HG02642 (cell line): Measurements from ENCODE around the gene SLC30A5.

Source experiments
- ATAC-seq: cut with Tn5 transposase; IDR thresholded peaks from one replicate; pipeline ENCODE4 v1.9.1; 2021; ENCODE audit warnings: mild to moderate bottlenecking; ENCODE audit not compliant: unreplicated experiment, poor library complexity

The SLC30A5 gene

DNA sequence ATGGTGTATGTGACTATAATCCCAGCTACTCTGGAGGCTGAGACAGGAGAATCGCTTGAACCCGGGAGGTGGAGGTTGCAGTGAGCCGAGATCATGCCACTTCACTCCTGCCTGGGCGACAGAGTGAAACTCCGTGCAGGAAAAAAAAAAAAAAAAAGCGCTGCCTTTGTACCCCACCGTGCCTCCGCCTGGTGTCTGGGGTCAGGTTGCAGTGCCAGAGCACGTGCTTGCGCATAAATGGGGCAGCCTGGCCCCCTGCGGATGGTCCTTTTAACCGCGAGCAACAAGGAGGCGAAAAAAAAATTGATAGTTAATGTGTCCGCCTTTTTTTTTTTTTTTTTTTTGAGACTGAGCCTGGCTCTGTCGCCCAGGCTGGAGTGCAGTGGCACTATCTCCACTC is 66.8 kb downstream of the SLC30A5 start:
- ATAC-seq, result no peak

GRCh38 chr5:69166686-69167492 is 73.1 kb downstream of the SLC30A5 start, which contains the start of gene CCNB1:
Gene CCNB1, plus strand, starts transcription at chr5:69167150. Its CDS starts 113 bp downstream, at chr5:69167263.
- peak; percentile 99 for ATAC-seq

DNA sequence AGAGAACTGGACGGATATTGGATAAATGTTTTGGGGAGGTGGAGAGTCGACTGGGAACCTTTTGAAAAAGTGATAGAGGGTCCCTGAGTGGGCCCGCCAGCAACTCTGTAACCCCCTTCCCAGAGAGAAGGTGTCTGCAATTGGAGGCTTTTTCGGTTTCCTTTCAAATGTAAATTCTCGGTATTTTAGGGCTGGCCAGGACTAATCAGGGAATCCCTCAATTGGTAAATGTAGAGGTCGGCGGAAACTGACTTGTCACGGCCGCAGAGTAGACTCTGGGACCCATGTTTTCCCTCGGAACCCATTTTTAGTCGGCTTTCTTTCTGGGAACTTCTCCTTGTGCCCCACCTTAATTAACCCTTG is 73.7 kb downstream of the SLC30A5 start:
- no peak for ATAC-seq

- no peak for ATAC-seq
These were observed 74.1 kb downstream of the SLC30A5 start for GRCh38 chr5:69167929-69168328.

GRCh38 chr5:69170495-69170894 is 76.7 kb downstream of the SLC30A5 start:
- no peak for ATAC-seq

DNA sequence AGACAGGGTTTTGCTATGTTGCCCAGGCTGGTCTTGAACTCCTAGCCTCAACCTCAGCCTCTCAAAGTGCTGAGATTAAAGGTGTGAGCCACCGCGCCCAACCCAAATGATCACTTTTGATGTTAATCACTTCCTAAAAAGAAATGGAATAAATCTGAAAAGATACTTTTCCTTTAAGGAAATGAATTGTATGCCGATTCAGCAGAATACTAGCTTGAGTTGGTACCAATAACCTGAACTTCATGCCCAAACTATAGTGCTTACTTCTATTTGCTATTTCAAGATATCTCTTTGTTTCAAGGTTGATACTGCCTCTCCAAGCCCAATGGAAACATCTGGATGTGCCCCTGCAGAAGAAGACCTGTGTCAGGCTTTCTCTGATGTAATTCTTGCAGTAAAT is 77.2 kb downstream of the SLC30A5 start:
- no peak for ATAC-seq
